ENCODE measurements around the gene FHOD3.

DNA sequence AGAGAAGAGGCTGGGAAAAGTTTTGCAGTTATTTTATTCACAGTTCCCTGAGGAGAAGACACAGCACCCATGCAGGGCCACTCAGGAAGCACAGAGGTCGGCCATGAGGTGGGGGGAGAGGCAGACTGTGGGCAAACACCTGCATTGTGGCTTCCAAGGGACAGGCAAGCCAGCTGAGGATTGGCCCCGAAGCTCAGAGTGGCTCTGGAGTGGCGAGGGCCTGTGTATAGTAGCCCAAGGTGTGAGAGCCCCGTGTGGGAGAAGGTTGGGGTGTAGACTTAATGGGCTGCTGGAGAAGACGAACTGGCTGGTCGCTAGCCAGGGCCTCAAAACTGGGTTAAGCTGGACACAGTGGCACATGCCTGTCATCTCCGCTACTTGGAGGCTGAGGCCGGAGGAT, 218.7 kb downstream of the FHOD3 start:
- TF ChIP-seq POLR2A (IDR thresholded peaks at IDR 0.05; ENCODE audit: low read depth, low read length) = no peak
- TF ChIP-seq POLR2AphosphoS5 (IDR thresholded peaks at IDR 0.05; ENCODE audit: low read depth, low read length) = no peak
- TF ChIP-seq TAF1 (IDR thresholded peaks at IDR 0.05; ENCODE audit: borderline replicate concordance, low read depth, low read length) = no peak

Data from GM12892 (cell line).